Astrocyte (in vitro differentiated cells and primary cell): Measurements from ENCODE around the gene CRYBG2.
"Not testable (repeated sequence)": the region's sequence is repeated elsewhere in the genome, so short reads cannot be mapped to it uniquely, and the experiment has no call there.

ENCODE experiments used
- EZH2 ChIP-seq: IDR thresholded peaks from 2 replicates; pipeline ENCODE4 v1.6.1; 2012; ENCODE audit warnings: mild to moderate bottlenecking, low read length, inconsistent platforms; ENCODE audit not compliant: insufficient read depth
- TF ChIP-seq, protein P1 (sequence below): IDR thresholded peaks from 2 replicates; pipeline ENCODE4 v1.5.1; 2011; ENCODE audit warnings: low read depth, mild to moderate bottlenecking, inconsistent platforms, low read length, moderate library complexity; ENCODE audit not compliant: insufficient read depth

DNA sequence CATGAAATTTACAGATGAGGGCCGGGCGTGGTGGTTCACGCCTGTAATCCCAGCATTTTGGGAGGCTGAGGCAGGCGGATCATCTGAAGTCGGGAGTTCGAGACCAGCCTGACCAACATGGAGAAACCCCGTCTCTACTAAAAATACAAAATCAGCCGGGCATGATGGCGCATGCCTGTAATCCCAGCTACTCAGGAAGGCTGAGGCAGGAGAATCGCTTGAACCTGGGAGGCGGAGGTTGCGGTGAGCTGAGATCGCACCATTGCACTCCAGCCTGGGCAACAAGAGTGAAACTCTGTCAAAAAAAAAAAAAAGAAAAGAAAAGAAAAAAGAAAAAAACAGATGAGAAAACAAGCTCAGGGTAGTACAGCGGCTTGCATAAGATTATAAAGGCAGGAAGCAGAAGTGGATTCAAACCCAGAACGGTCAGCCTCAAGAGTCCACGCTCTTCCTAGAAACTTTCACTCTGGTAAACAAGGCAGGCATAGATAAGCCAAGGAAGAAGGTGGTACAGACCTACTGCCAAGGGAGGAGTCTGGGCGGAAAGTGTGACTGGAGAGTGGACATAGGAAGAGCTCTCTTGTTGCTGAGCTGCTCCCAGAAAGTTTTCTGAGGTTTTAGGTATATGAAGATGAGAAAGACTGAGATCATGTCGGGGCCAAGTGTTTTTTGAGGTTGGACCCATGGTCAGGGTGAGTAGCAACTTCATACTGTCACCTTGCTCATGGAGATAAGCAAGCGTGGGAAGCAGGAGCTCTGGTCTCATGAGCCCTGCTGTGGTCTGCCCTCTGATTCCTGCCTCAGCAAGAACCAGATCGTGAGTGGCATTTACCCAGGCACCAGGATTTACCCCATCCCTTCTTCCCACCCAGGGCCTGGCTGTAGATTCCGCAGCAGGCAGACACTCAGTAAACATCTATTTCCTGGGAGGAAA lies 45.7 kb downstream of the CRYBG2 start:
- TF ChIP-seq, protein P1, sequence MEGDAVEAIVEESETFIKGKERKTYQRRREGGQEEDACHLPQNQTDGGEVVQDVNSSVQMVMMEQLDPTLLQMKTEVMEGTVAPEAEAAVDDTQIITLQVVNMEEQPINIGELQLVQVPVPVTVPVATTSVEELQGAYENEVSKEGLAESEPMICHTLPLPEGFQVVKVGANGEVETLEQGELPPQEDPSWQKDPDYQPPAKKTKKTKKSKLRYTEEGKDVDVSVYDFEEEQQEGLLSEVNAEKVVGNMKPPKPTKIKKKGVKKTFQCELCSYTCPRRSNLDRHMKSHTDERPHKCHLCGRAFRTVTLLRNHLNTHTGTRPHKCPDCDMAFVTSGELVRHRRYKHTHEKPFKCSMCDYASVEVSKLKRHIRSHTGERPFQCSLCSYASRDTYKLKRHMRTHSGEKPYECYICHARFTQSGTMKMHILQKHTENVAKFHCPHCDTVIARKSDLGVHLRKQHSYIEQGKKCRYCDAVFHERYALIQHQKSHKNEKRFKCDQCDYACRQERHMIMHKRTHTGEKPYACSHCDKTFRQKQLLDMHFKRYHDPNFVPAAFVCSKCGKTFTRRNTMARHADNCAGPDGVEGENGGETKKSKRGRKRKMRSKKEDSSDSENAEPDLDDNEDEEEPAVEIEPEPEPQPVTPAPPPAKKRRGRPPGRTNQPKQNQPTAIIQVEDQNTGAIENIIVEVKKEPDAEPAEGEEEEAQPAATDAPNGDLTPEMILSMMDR = not testable (repeated sequence)
- TF ChIP-seq EZH2 = not testable (repeated sequence)
